CD4-positive, CD25-positive, alpha-beta regulatory T cell (primary cell): Measurements from ENCODE around the gene ZFAND3. TPM values are rescaled to one million over a fixed set of nuclear protein-coding genes. Genes with fewer than 3 reads are reported as not detected.

Experiments used
- ATAC-seq, 2 donors: fragments of 150-1000 bp; cut with Tn5 transposase; one replicate each; pipeline ENCODE4 v1.10.0; 2021; ENCODE audit warnings: low read depth in 2 of 2, moderate number of reproducible peaks in 2 of 2, moderate library complexity in 1 of 2
- DNase-seq, 3 donors: peaks; one replicate each; pipeline versions ENCODE4 v3.0.0 to v3.0.0-alpha.2; 2012 to 2022; ENCODE audit warnings: mixed read lengths in 1 of 3
- H3K27ac ChIP-seq: one replicate; pipeline ENCODE4 v1.7.0; 2013; ENCODE audit warnings: mild to moderate bottlenecking, low read length; ENCODE audit not compliant: insufficient read depth, poor library complexity, severe bottlenecking
- H3K27me3 ChIP-seq: one replicate; pipeline ENCODE4 v1.7.0; 2013; ENCODE audit warnings: low read length; ENCODE audit not compliant: control insufficient read depth, insufficient read depth
- H3K36me3 ChIP-seq: one replicate; pipeline ENCODE4 v1.7.0; 2013; ENCODE audit warnings: mild to moderate bottlenecking, low read length, moderate library complexity; ENCODE audit not compliant: control insufficient read depth, insufficient read depth
- H3K4me1 ChIP-seq: 2 replicates; pipeline ENCODE4 v1.7.0; 2013; ENCODE audit warnings: mild to moderate bottlenecking, low read length; ENCODE audit not compliant: insufficient read depth, control insufficient read depth, poor library complexity, severe bottlenecking
- H3K4me3 ChIP-seq: one replicate; pipeline ENCODE4 v1.7.0; 2013; ENCODE audit warnings: low read depth, mild to moderate bottlenecking, low read length, moderate library complexity
- H3K9me3 ChIP-seq, 2 experiments: 1 replicate in 1 of 2; 2 replicates in 1 of 2; pipeline ENCODE4 v1.7.0; 2013; ENCODE audit warnings: low read length in 2 of 2, mild to moderate bottlenecking in 1 of 2, moderate library complexity in 1 of 2; ENCODE audit not compliant: control insufficient read depth in 2 of 2
- H3K27ac Mint-ChIP-seq, 3 donors: one replicate each; pipeline ENCODE4 v1.8.0; 2020 to 2022; ENCODE audit warnings: mild to moderate bottlenecking in 3 of 3, mixed read lengths in 3 of 3, moderate library complexity in 2 of 3
- H3K27me3 Mint-ChIP-seq: one replicate; pipeline ENCODE4 v1.8.0; 2022; ENCODE audit warnings: mild to moderate bottlenecking, mixed read lengths
- H3K36me3 Mint-ChIP-seq: one replicate; pipeline ENCODE4 v1.8.0; 2020; ENCODE audit warnings: mixed read lengths
- H3K4me1 Mint-ChIP-seq, 4 donors: one replicate each; pipeline ENCODE4 v1.8.0; 2020 to 2022; ENCODE audit warnings: mixed read lengths in 4 of 4, mild to moderate bottlenecking in 1 of 4
- H3K4me3 Mint-ChIP-seq, 4 donors: one replicate each; pipeline ENCODE4 v1.8.0; 2020 to 2022; ENCODE audit warnings: mild to moderate bottlenecking in 4 of 4, mixed read lengths in 4 of 4, moderate library complexity in 3 of 4
- H3K9me3 Mint-ChIP-seq, 7 donors: one replicate each; pipeline ENCODE4 v1.8.0; 2020 to 2022; ENCODE audit warnings: mixed read lengths in 7 of 7, mild to moderate bottlenecking in 3 of 7, moderate library complexity in 2 of 7
- polyA plus RNA-seq, 4 donors: library from polyadenylated mRNA; unstranded; fragments of 300-500 nt; fragmentation: Illumina TruSeq; gene quantifications; one replicate each; pipeline ENCODE4 v1.2.3, GENCODE V29; 2021
- total RNA-seq: library from RNA; stranded (reverse); gene quantifications from one replicate; pipeline ENCODE4 v1.2.3, GENCODE V29; 2022

The ZFAND3 gene
- total and polyA plus RNA-seq, 5 donors from 2014 or later: 3.5 to 60.0 (median 5.1) TPM

- Histone ChIP-seq H3K27me3 (no peaks in the 10 kb centered on the region), H3K9me3 (no peaks in the 10 kb centered on the region), H3K4me3 (no peak overlapping the region), H3K36me3 (no peaks in the 10 kb centered on the region), H3K4me1 (no peaks in the 10 kb centered on the region), H3K27ac (no peak overlapping the region)
- Mint-ChIP-seq H3K9me3 (no peaks in the 10 kb centered on the region), H3K27ac (no peak overlapping the region), H3K36me3 (peaks cover 21% of the 10 kb centered on the region), H3K27me3 (no peaks in the 10 kb centered on the region), H3K4me1 (peaks cover 0 to 7% (median 3%) of the 10 kb centered on the region in 4 donors), H3K4me3 (no peak overlapping the region)
- no peak for ATAC-seq
- DNase-seq: no peak
These were observed 354.4 kb downstream of the ZFAND3 start for GRCh38 chr6:38173909-38174308.

GRCh38 chr6:38174315-38174714 is 354.8 kb downstream of the ZFAND3 start:
- Histone ChIP-seq H3K36me3 (no peaks in the 10 kb centered on the region), H3K4me1 (no peaks in the 10 kb centered on the region), H3K27me3 (no peaks in the 10 kb centered on the region), H3K27ac (no peak overlapping the region), H3K4me3 (no peak overlapping the region), H3K9me3 (no peaks in the 10 kb centered on the region)
- no peak for ATAC-seq
- no peak for DNase-seq
- Mint-ChIP-seq H3K4me3 (no peak overlapping the region), H3K4me1 (peaks cover 0 to 7% (median 3%) of the 10 kb centered on the region in 4 donors), H3K9me3 (no peaks in the 10 kb centered on the region), H3K36me3 (peaks cover 21% of the 10 kb centered on the region), H3K27me3 (no peaks in the 10 kb centered on the region), H3K27ac (no peak overlapping the region)

- Histone ChIP-seq H3K4me1 (no peaks in the 10 kb centered on the region), H3K27me3 (no peaks in the 10 kb centered on the region), H3K9me3 (no peaks in the 10 kb centered on the region), H3K36me3 (no peaks in the 10 kb centered on the region), H3K27ac (no peak overlapping the region), H3K4me3 (no peak overlapping the region)
- no peaks in the 10 kb centered on the region for H3K27me3 Mint-ChIP-seq
- peaks cover 0 to 7% (median 3%) of the 10 kb centered on the region in 4 donors for H3K4me1 Mint-ChIP-seq
- H3K36me3 Mint-ChIP-seq: peaks cover 21% of the 10 kb centered on the region
- ATAC-seq (no peak), DNase-seq (no peak)
- H3K4me3 Mint-ChIP-seq: peak overlapping the region in 1 of 4 donors; percentile 6
- peak overlapping the region in 1 of 3 donors; percentile 86 for H3K27ac Mint-ChIP-seq
- H3K9me3 Mint-ChIP-seq: no peaks in the 10 kb centered on the region
These were observed 355.4 kb downstream of the ZFAND3 start for GRCh38 chr6:38174806-38175495.

- Histone ChIP-seq H3K27me3 (no peaks in the 10 kb centered on the region), H3K9me3 (no peaks in the 10 kb centered on the region), H3K36me3 (no peaks in the 10 kb centered on the region), H3K27ac (no peak overlapping the region), H3K4me3 (no peak overlapping the region), H3K4me1 (no peaks in the 10 kb centered on the region)
- DNase-seq: no peak
- no peak for ATAC-seq
- H3K36me3 Mint-ChIP-seq: peaks cover 21% of the 10 kb centered on the region
- H3K27me3 Mint-ChIP-seq: no peaks in the 10 kb centered on the region
- H3K27ac Mint-ChIP-seq: no peak overlapping the region
- H3K9me3 Mint-ChIP-seq: no peaks in the 10 kb centered on the region
- peaks cover 0 to 7% (median 3%) of the 10 kb centered on the region in 4 donors for H3K4me1 Mint-ChIP-seq
- H3K4me3 Mint-ChIP-seq: no peak overlapping the region
These were observed 356.3 kb downstream of the ZFAND3 start for GRCh38 chr6:38175786-38176185.

GRCh38 chr6:38176797-38177751 is 357.5 kb downstream of the ZFAND3 start:
- peak overlapping the region in 1 of 3 donors; percentile 2 for H3K27ac Mint-ChIP-seq
- peak overlapping the region in 1 of 4 donors; percentile 26 for H3K4me3 Mint-ChIP-seq
- peaks cover 21% of the 10 kb centered on the region for H3K36me3 Mint-ChIP-seq
- H3K4me1 Mint-ChIP-seq: peaks cover 0 to 7% (median 3%) of the 10 kb centered on the region in 4 donors
- DNase-seq (no peak), ATAC-seq (no peak)
- no peaks in the 10 kb centered on the region for H3K9me3 Mint-ChIP-seq
- H3K27me3 Mint-ChIP-seq: no peaks in the 10 kb centered on the region
- H3K27me3 ChIP-seq: no peaks in the 10 kb centered on the region
- H3K36me3 ChIP-seq: no peaks in the 10 kb centered on the region
- no peak overlapping the region for H3K4me3 ChIP-seq
- H3K27ac ChIP-seq: no peak overlapping the region
- no peaks in the 10 kb centered on the region for H3K9me3 ChIP-seq
- no peaks in the 10 kb centered on the region for H3K4me1 ChIP-seq

- no peak for DNase-seq
- no peak overlapping the region for H3K4me3 ChIP-seq
- Mint-ChIP-seq H3K27ac (peak overlapping the region in 2 of 3 donors; percentile 67 to 69), H3K4me1 (peaks cover 0 to 7% (median 3%) of the 10 kb centered on the region in 4 donors), H3K36me3 (peaks cover 21% of the 10 kb centered on the region), H3K4me3 (no peak overlapping the region), H3K9me3 (no peaks in the 10 kb centered on the region), H3K27me3 (no peaks in the 10 kb centered on the region)
- H3K36me3 ChIP-seq: no peaks in the 10 kb centered on the region
- H3K27ac ChIP-seq: no peak overlapping the region
- ATAC-seq: no peak
- no peaks in the 10 kb centered on the region for H3K27me3 ChIP-seq
- no peaks in the 10 kb centered on the region for H3K4me1 ChIP-seq
- no peaks in the 10 kb centered on the region for H3K9me3 ChIP-seq
These were observed 358.5 kb downstream of the ZFAND3 start for GRCh38 chr6:38177882-38178583.

- H3K36me3 Mint-ChIP-seq: peaks cover 21% of the 10 kb centered on the region
- DNase-seq: no peak
- no peak for ATAC-seq
- peaks cover 0 to 5% (median under 1%) of the 10 kb centered on the region in 4 donors for H3K4me1 Mint-ChIP-seq
- H3K9me3 Mint-ChIP-seq: no peaks in the 10 kb centered on the region
- no peak overlapping the region for H3K27ac ChIP-seq
- no peak overlapping the region for H3K4me3 Mint-ChIP-seq
- H3K4me1 ChIP-seq: no peaks in the 10 kb centered on the region
- H3K9me3 ChIP-seq: no peaks in the 10 kb centered on the region
- H3K27ac Mint-ChIP-seq: peak overlapping the region in 1 of 3 donors; percentile 69
- H3K36me3 ChIP-seq: no peaks in the 10 kb centered on the region
- H3K27me3 Mint-ChIP-seq: no peaks in the 10 kb centered on the region
- H3K27me3 ChIP-seq: no peaks in the 10 kb centered on the region
- H3K4me3 ChIP-seq: no peak overlapping the region
These were observed 359.0 kb downstream of the ZFAND3 start for GRCh38 chr6:38178584-38178886.
